ENCODE data around the gene PYGL. TPM values are rescaled to one million over a fixed set of nuclear protein-coding genes. Genes with fewer than 3 reads are reported as not detected.

PYGL gene
- total RNA-seq = 11.1 TPM
- long read RNA-seq, partial matches to known transcripts = 2 of 7 reads
- long read RNA-seq, other reads (novel, unspliced or antisense) = 2 of 7 reads

DNA sequence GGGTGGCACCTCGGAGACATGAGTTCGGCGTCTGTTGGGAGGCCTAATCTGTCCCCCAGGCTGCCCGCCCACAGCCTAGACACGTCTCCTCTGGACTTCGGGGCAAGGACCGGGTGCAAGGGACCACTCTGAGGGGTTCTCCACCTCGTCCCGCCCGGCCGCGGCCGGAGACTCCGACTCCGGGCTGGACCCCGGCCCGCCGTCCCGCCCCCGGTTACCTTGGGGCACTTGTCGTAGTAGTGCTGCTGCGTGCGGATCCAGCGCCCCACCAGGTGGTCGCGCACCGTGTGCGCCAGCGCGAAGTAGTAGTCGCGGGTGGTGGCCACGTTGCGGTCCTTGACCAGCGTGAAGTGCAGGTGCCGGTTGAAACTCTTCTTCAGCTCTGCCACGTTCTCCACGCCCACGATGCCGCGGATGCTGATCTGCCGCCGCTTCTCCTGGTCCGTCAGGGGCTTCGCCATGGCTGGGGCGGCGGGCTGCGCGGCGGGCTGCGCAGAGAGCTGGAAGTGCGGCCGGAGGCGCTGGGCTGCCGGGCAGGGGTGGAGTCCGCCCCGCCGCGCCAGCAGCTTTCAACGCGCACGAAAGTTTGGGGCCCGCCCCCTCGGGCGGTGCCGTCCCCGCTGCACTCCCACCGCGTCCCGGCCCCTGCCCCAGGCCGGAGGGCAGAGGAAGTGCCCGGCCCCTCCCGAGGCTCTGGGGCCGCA is at the start of gene PYGL:
Gene PYGL (minus strand): TSS at position 541 of the 704 bp plus-strand sequence. CDS start 80 bp downstream, at position 461.
- DNase-seq (ENCODE audit: low spot score) = peak; percentile 93
- intact Hi-C loops (cut with DNase I) = no loop called here

DNA sequence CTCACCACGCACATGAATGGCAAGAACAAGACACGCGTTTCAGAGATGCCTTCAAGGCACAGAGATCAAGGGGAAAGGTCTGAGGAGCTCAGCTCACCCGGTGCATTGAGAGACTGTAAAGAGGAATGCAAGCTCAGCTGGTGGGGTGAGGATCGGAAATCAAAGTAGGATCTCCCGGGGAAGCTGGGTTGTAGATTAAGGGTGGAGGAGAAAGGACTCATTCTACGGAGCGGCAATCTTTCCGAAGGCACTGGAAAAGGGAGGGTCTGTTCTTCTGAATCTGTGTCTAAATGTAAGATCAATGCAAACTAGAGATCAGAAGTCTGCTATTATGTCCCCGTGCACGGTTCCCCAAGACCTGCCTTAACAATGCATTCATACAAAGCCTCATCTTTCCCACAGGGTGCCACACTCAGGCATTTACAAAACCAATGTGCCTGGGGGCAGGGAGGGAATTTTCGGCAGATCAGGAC is 41.6 kb upstream of the PYGL start:
- intact Hi-C loops (cut with DNase I) = no loop called here
- DNase-seq (ENCODE audit: low spot score) = no peak

GRCh38 chr14:50985124-50985858 is 41.0 kb upstream of the PYGL start:
- DNase-seq (ENCODE audit: low spot score) = no peak
- intact Hi-C loops (cut with DNase I) = no loop called here

- intact Hi-C loops (cut with DNase I) = no loop called here
- no peak for DNase-seq (ENCODE audit: low spot score)
These were observed 39.9 kb upstream of the PYGL start for GRCh38 chr14:50984036-50984710.

DNA sequence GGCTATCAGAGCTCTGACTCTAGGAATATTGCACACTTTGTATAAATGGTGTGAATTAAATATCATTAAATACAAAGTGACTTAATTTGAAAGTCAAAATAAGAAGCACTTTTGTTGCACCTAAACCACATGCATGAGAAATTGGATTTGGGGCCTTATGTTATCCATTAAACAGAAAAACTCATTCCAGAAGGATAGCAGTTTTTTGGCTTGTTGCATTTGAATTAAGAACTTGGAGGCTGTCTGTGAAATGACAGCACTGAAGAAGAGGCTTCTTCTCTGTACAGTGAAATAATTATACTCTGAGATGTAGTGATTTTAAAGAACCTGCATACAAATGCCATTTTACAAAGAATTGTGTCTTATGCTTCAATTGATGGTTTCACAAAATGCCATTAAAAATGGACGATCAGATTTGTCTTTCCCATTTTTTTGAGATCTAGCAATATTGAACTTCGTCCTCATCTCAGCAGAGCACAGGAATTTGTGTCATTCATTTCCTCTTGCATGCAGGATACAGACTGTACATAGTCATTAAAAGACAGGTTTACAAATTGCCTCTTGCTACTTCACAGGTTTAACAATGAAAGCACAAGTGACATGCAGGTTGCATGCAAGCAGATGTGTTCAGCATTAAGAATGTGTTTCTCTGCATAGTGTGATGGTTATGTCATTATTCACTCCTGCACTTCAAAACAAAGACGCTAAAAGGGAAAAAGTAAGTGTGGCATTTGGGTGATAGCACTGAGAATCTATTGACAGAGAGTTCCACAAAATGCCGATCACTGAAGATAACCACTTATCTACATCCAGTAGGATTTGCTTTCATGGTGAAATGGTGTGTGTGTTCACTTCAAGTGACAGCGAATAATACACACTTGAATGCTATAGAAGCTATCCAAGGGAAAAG is 35.9 kb upstream of the PYGL start:
- intact Hi-C loops (cut with DNase I) = no loop called here

GRCh38 chr14:50978888-50979287 is 34.6 kb upstream of the PYGL start:
- no peak for DNase-seq (ENCODE audit: low spot score)
- intact Hi-C loops (cut with DNase I) = no loop called here

More for the DNA sequence above, 35.9 kb upstream of the PYGL start:
- no peak for DNase-seq (ENCODE audit: low spot score)

DNA sequence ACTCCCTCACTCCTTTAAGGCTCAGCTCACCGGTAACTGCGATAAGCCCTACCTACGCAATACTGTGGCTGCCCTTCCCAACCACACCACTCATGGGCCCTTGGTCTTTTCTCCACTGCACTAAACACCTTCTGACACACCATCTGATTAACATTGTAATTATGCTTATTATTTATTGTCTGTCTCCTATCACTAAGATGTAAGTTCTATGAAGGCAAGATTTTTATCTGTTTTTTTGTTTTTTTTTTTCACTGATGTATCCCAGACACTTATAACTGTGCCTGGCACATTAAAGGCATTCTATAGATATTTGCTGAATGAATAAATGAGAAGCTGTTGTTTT is 34.2 kb upstream of the PYGL start:
- intact Hi-C loops (cut with DNase I) = no loop called here
- DNase-seq (ENCODE audit: low spot score) = no peak

DNA sequence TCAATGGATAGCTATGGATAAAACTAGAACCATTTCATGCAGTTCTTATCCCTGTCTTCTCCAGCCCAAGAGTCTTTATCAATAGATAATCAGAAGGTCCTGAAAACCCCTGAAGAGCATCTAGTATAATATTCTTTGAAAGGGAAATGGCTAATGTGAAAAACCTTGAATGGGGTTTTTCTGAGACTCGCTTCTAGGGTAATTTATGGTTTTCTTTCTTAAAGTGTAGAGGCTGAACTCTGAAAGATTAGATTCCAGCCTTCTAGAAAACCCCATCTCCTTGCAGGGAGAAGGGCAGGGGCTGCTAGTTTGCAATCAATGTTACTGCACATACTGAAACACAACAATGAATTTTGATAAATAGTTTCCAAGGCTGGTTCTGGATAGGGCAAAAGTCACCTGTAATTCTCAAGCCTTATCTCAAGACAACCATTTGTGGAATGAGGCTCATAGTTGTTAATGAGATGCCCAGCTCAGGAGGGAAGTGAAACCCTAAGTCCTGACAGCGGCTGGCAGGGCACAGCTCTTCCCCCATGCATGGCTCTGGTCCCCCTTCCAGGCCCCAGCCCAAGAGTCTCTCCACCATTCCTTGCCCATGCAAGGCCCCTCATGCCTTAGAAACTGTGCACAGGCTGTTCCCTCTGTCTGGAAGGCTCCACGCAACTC is 33.7 kb upstream of the PYGL start:
- intact Hi-C loops (cut with DNase I) = no loop called here
- DNase-seq (ENCODE audit: low spot score) = no peak

DNA sequence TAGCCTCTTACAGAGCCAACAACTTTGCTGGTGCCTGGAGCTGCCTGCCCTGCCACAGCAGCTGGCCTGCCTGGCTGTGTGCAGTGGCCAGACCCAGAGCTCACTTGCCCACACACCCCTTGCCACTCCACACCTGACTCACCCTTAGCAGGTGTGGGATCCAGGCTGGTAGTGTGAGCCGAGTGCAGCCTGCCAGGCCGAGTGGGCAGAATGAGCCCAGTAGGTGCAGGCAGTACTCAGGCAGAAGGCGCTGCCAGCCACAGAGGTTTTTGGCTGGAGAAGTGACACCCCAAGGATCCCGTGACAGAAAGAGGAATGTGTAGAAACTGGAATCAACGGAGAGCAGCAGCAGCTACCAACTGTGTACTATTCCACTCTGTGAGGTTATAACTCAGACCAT is 29.8 kb upstream of the PYGL start:
- intact Hi-C loops (cut with DNase I) = no loop called here
- DNase-seq (ENCODE audit: low spot score) = no peak

DNA sequence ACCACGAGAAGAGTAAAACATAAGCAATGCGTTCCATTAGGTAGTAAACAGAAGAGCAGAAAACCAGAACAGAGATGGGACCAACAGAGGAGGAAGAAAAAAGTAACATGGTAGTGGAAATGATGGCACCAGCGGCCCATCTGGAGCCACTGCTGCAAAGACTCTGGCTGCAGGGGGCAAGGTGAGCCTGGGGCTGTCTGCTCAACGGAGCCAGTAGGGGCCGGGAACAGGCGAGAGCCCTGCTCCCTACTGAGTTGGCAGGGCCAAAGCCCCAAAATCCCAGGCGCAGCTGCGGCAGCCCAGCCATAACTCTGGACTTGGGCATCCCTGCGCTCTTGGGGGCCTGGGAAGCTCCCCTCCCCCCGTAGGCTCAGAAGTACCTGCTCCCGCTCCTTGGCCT is 28.5 kb upstream of the PYGL start:
- intact Hi-C loops (cut with DNase I) = no loop called here
- no peak for DNase-seq (ENCODE audit: low spot score)

DNA sequence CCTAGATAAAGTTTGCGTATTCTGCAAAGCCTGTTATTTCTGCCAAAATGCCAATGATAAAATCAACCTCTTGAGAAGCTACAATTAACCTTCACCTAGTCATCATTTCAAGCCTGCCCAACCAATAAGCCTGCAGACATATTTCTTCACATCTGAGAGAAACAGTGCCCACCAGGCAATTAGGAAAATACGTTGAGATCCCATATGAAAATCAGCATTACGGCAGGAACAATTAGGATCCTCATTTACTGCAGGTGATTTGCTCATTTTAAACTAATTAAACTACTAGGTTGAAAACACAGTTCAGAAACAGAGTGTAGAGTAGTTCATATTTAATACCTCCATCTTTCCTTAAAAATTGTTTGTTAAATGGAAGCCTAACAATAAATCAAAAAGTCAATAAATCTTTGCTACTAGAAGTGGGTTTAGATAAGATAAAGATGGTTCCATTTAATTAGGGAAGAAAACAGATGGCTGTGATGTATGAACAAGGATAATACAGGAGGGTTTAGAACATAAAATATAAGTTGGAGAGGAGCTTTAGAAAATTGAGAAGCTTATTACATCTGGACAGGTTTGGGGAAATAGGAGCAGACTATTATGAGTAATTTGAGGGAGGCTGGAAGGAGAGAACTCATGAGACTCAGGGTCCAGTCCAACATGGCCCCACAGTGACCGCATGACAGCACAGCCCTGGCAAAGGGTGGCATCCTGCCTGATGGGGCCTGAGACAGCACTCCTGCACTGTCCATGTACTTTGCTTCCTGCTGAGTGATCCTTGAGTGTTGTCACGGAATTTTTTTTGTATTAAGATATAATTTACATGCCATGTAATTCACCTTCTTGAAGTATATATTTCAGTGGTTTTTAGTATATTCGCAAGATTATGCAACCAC is 26.9 kb upstream of the PYGL start:
- intact Hi-C loops (cut with DNase I) = no loop called here
- DNase-seq (ENCODE audit: low spot score) = no peak

- no peak for DNase-seq (ENCODE audit: low spot score)
- intact Hi-C loops (cut with DNase I) = no loop called here
These were observed 23.5 kb upstream of the PYGL start for GRCh38 chr14:50967790-50968189.

DNA sequence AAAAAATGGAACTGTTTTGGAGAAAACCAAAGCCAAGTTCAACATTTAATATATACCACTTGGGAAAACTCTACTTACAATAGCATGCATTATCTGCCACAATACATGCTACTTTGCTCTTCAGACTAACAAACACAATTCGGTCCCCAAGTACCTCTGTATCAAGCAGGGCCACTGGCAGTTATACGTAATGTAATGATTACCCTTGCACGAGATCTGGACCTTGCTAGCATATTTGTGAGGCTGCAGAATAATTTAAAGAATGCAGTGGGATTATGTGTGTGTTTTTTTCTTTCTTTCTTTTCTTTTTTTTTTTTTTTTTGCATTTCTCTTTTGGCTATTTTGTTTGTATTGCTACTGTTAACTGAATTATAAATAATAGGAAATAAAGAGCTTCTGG is 22.8 kb upstream of the PYGL start:
- intact Hi-C loops (cut with DNase I) = no loop called here
- DNase-seq (ENCODE audit: low spot score) = no peak

GRCh38 chr14:50964683-50965390 is 20.6 kb upstream of the PYGL start:
- no peak for DNase-seq (ENCODE audit: low spot score)
- intact Hi-C loops (cut with DNase I) = no loop called here

- no peak for DNase-seq (ENCODE audit: low spot score)
- intact Hi-C loops (cut with DNase I) = no loop called here
These were observed 19.6 kb upstream of the PYGL start for GRCh38 chr14:50963919-50964318.

DNA sequence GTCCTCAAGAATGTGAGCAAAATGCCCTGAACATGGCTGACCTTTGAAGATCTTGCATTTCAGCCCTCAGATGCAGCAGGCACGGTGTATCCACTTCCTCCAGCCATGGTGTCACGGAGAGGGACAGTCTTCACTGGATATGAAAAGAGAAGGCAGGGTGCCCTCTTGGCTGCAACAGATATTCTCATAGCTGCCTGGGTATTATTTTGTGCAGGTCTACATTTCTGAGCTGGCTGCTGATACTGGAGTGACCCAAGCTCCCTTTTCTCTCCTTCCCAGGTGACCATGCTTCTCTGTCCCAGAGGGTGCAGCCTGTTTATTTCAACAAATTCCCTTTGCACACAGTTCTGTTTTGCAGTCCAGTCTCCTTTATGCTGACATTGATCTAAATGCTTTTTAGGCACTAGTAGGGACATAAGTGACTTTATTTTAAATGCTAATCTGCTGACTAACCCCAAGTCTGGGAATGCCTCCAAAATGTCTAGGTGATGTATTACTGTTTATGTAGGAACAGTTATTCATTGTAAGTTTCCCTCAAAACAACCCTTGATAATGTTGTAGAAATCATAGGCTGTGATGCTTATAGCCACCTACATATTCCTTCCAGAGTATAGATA is 17.4 kb upstream of the PYGL start:
- intact Hi-C loops (cut with DNase I) = no loop called here
- no peak for DNase-seq (ENCODE audit: low spot score)

DNA sequence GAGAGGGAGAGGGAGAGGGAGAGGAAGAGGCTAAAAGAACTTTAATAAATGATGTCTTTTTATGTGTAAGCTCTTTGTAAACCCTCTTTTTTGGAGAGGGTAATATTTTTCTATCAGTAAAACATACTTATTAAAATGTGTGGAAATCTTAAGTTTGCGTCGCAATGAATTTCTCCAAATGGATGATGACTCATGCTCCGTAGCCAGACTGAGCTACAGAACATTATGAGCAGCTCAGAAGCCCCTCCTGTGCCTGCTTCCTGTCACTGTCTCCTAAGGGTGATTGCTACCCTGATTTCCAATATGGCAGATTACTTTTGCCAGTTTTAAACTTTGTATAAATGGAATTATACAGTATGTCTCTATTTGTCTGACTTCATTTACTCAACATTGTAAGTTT is 13.0 kb upstream of the PYGL start:
- DNase-seq (ENCODE audit: low spot score) = no peak
- intact Hi-C loops (cut with DNase I) = loop anchor here (10.0 kb wide), 1 partner anchor 138 kb away; the partner anchor contains the start of gene TRIM9
